ENCODE measurements around the gene FRMD4A. TPM values are rescaled to one million over a fixed set of nuclear protein-coding genes. Genes with fewer than 3 reads are reported as not detected.

Gene FRMD4A
- total RNA-seq, 2 donors from 2014 or later: 18.9 to 46.1 TPM

- Histone ChIP-seq H3K36me3 (replicated peaks in 1 of 2; ENCODE audit: insufficient read depth in 1 of 2, low read depth in 2 of 2) (peaks cover 0 to 34% of the 10 kb centered on the region in 2 donors), H3K27me3 (no peaks in the 10 kb centered on the region), H3K4me1 (no peaks in the 10 kb centered on the region), H3K4me3 (no peak overlapping the region), H3K27ac (no peak overlapping the region), H3K9me3 (no peaks in the 10 kb centered on the region)
- no peak for DNase-seq
- intact Hi-C loops (cut with DNase I): no loop called here
- ATAC-seq: no peak
- 85 to 86% methylated on average over 7 to 8 of the region's 8 CpGs for WGBS, 2 donors
- no peak for TF ChIP-seq CTCF (IDR thresholded peaks at IDR 0.05)
- TF ChIP-seq POLR2A (IDR thresholded peaks at IDR 0.05): no peak
Observed at GRCh38 chr10:13654118-13654830, 676.5 kb downstream of the FRMD4A start.

- DNase-seq (no peak), ATAC-seq (no peak)
- no peaks in the 10 kb centered on the region for H3K4me1 ChIP-seq
- no peak for TF ChIP-seq CTCF (IDR thresholded peaks at IDR 0.05)
- TF ChIP-seq POLR2A (IDR thresholded peaks at IDR 0.05): no peak
- WGBS, 2 donors: 64 to 73% methylated on average over 6 of the region's 6 CpGs
- H3K9me3 ChIP-seq: no peaks in the 10 kb centered on the region
- no peak overlapping the region for H3K4me3 ChIP-seq
- H3K36me3 ChIP-seq (replicated peaks in 1 of 2; ENCODE audit: insufficient read depth in 1 of 2, low read depth in 2 of 2): peaks cover 0 to 26% of the 10 kb centered on the region in 2 donors
- intact Hi-C loops (cut with DNase I): no loop called here
- H3K27ac ChIP-seq: no peak overlapping the region
- H3K27me3 ChIP-seq: no peaks in the 10 kb centered on the region
Observed at GRCh38 chr10:13652860-13653259, 677.9 kb downstream of the FRMD4A start.

- Histone ChIP-seq H3K27ac (no peak overlapping the region), H3K4me3 (no peak overlapping the region), H3K36me3 (replicated peaks in 1 of 2; ENCODE audit: insufficient read depth in 1 of 2, low read depth in 2 of 2) (peaks cover 0 to 25% of the 10 kb centered on the region in 2 donors), H3K4me1 (no peaks in the 10 kb centered on the region), H3K27me3 (no peaks in the 10 kb centered on the region), H3K9me3 (no peaks in the 10 kb centered on the region)
- no peak for TF ChIP-seq POLR2A (IDR thresholded peaks at IDR 0.05)
- no peak for TF ChIP-seq CTCF (IDR thresholded peaks at IDR 0.05)
- WGBS, 2 donors: 67 to 76% methylated on average over 5 of the region's 5 CpGs
- ATAC-seq (no peak), DNase-seq (no peak)
- intact Hi-C loops (cut with DNase I): no loop called here
Observed at GRCh38 chr10:13651969-13652720, 678.6 kb downstream of the FRMD4A start.

- H3K27ac ChIP-seq: no peak overlapping the region
- WGBS, 2 donors: 47 to 56% methylated on average over 5 of the region's 5 CpGs
- intact Hi-C loops (cut with DNase I): no loop called here
- no peak overlapping the region for H3K4me3 ChIP-seq
- no peak for DNase-seq
- no peak for ATAC-seq
- no peak for TF ChIP-seq CTCF (IDR thresholded peaks at IDR 0.05)
- no peak for TF ChIP-seq POLR2A (IDR thresholded peaks at IDR 0.05)
- H3K4me1 ChIP-seq: no peaks in the 10 kb centered on the region
- H3K9me3 ChIP-seq: no peaks in the 10 kb centered on the region
- H3K27me3 ChIP-seq: no peaks in the 10 kb centered on the region
- H3K36me3 ChIP-seq (replicated peaks in 1 of 2; ENCODE audit: insufficient read depth in 1 of 2, low read depth in 2 of 2): peaks cover 0 to 28% of the 10 kb centered on the region in 2 donors
Observed at GRCh38 chr10:13650961-13651360, 679.8 kb downstream of the FRMD4A start.
